ENCODE results near the gene AFAP1L2. TPM values are rescaled to one million over a fixed set of nuclear protein-coding genes. Genes with fewer than 3 reads are reported as not detected.

The AFAP1L2 gene
- total and polyA plus RNA-seq, 5 donors = 3.7 to 7.7 (median 6.1) TPM

- no peaks in the 10 kb centered on the region for H3K4me1 ChIP-seq (ENCODE audit: control insufficient read depth, insufficient read depth, low read length)
- no peak overlapping the region for H3K4me3 ChIP-seq (ENCODE audit: low read length)
- H3K27me3 ChIP-seq (ENCODE audit: control insufficient read depth, insufficient read depth) = no peaks in the 10 kb centered on the region
- ATAC-seq = no peak
- intact Hi-C loops (cut with DNase I) = no loop called here
- 68% methylated on average over 7 of the region's 7 CpGs for WGBS
- no peaks in the 10 kb centered on the region for H3K9me3 ChIP-seq (ENCODE audit: control insufficient read depth, low read length)
- DNase-seq = no peak
- H3K27ac ChIP-seq (ENCODE audit: low read length) = no peak overlapping the region
Observed at GRCh38 chr10:114246679-114247305, 157.5 kb downstream of the AFAP1L2 start.

- Histone ChIP-seq H3K27me3 (ENCODE audit: control insufficient read depth, insufficient read depth) (no peaks in the 10 kb centered on the region), H3K4me3 (ENCODE audit: low read length) (no peak overlapping the region), H3K4me1 (ENCODE audit: control insufficient read depth, insufficient read depth, low read length) (no peaks in the 10 kb centered on the region), H3K9me3 (ENCODE audit: control insufficient read depth, low read length) (no peaks in the 10 kb centered on the region), H3K27ac (ENCODE audit: low read length) (no peak overlapping the region)
- intact Hi-C loops (cut with DNase I) = no loop called here
- 78% methylated on average over 9 of the region's 9 CpGs for WGBS
- DNase-seq (no peak), ATAC-seq (no peak)
Observed at GRCh38 chr10:114245121-114245791, 159.0 kb downstream of the AFAP1L2 start.

Other genes with a start within 250 kb of the AFAP1L2 start
- 10 to 100 TPM; 18.3 to 29.4 (median 20.9) TPM for gene CCDC186, start 230.3 kb downstream of the AFAP1L2 start, total RNA-seq
- 6.7 TPM for gene CCDC186, start 230.3 kb downstream of the AFAP1L2 start, polyA plus RNA-seq
- gene TDRD1, start 225.1 kb downstream of the AFAP1L2 start, total RNA-seq = under 1 TPM; 0.72 to 0.85 (median 0.80) TPM
- 0.11 TPM for gene TDRD1, start 225.1 kb downstream of the AFAP1L2 start, polyA plus RNA-seq
- not detected for gene VWA2, start 165.2 kb downstream of the AFAP1L2 start, total RNA-seq
- not detected for gene VWA2, start 165.2 kb downstream of the AFAP1L2 start, polyA plus RNA-seq

All from right cardiac atrium (tissue), 5 donors.